ENCODE measurements around the gene CCN2.

Gene CCN2, protein sequence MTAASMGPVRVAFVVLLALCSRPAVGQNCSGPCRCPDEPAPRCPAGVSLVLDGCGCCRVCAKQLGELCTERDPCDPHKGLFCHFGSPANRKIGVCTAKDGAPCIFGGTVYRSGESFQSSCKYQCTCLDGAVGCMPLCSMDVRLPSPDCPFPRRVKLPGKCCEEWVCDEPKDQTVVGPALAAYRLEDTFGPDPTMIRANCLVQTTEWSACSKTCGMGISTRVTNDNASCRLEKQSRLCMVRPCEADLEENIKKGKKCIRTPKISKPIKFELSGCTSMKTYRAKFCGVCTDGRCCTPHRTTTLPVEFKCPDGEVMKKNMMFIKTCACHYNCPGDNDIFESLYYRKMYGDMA

DNA sequence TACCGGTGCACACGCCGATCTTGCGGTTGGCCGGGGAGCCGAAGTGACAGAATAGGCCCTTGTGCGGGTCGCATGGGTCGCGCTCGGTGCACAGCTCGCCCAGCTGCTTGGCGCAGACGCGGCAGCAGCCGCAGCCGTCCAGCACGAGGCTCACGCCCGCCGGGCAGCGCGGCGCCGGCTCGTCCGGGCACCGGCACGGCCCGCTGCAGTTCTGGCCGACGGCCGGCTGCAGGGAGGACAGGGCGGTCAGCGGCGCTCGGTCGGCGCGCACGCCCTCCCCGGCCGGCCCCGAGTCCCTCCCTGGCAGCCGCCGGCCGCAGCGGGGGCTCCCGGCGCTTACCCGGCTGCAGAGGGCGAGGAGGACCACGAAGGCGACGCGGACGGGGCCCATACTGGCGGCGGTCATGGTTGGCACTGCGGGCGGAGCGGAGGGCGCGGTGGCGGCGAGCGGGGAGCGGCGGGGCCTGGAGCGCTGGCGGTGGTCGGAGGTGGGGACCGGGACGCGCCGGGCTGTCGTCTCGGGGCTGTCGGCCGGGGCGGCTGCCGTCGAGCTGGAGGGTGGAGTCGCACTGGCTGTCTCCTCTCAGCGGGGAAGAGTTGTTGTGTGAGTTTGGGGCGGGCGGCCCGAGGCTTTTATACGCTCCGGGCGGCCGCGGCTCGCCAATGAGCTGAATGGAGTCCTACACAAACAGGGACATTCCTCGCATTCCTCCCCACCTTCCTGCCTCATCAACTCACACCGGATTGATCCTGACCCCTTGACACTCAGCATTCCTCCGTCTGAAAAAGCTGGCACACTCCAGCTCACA lies at the start of gene CCN2:
Gene CCN2 (minus strand): TSS at position 606 of the 809 bp plus-strand sequence. CDS start 200 bp downstream, at position 406.
- no peak for DNase-seq

DNA sequence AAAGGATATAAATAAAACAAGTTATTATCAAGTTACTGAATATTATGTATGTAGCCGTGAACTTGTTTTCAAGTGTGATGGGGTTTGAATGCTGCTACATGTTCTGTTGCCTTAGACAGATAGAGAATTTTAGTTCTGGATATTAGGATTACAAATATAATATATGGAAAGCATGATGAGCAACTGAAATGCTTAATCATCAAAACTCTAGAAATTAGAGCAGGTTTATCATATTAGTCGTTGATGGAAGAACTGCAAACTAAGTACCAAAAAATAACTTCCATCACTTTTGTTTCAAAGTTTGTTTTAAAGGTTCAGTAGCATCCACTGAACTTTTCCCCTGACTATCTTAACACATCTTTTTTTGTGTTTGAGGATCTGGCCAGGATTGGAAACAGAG lies 49.1 kb upstream of the CCN2 start:
- no peak for DNase-seq

DNA sequence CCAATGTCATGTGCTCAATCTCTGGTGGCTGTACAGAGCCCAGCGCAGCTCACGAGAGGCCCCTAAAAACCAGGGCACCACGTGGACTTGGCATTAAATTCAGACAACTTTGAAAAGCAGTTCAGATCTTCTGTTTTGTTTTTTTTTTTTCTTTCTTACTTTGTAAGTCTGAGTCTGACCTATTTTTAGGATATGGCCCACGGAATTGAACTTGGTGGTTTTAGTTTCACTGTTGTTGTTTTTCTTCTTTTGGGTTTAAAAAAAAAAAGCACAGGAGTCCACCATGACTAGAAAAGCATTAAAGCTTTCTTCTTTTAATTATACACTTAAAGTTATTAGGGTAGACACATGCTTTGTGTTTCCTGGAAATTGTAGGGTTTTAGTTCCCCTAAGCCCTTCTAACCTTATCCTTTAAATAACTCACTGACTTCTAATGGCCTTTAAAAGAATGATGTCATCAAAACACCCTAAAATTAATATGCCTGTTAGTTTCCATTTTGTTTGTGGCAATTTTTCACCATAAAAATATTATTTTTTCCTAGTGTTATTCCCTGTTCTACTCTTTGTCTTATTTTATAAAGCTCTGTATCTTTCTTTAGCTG lies 48.5 kb upstream of the CCN2 start:
- DNase-seq: no peak

DNA sequence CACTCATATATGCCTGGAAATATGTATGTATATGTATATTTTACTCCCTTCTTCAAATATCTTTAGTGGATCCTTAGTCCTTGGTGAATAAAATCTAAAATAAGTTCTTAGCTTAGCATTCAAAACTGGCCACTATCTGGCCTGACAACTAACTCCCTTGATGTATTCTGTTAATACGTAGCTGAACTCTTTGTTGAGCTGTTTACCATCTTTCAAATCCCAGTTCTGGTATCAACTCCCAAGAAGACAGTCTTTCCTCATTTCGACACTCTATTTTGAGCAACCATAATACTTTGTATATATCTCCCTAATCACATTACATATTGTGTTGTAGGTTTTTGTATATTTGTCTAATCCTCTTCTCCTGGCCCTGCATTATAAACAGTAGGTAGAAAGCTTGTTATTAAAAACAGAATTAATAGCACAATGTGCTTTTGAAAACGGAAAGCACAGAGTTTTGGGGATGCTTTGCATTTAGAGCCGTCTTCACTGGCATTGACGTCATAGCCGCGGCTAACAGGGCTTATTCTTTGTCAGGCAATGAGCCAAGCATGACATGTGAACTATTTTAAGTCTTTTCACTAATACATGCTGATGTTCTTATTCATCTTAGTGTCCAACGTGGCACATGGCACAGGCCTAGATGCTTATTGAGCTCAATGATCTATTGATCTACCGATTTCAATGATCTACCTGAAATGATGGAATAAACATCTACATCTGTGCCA lies 47.2 kb upstream of the CCN2 start:
- no peak for DNase-seq

DNA sequence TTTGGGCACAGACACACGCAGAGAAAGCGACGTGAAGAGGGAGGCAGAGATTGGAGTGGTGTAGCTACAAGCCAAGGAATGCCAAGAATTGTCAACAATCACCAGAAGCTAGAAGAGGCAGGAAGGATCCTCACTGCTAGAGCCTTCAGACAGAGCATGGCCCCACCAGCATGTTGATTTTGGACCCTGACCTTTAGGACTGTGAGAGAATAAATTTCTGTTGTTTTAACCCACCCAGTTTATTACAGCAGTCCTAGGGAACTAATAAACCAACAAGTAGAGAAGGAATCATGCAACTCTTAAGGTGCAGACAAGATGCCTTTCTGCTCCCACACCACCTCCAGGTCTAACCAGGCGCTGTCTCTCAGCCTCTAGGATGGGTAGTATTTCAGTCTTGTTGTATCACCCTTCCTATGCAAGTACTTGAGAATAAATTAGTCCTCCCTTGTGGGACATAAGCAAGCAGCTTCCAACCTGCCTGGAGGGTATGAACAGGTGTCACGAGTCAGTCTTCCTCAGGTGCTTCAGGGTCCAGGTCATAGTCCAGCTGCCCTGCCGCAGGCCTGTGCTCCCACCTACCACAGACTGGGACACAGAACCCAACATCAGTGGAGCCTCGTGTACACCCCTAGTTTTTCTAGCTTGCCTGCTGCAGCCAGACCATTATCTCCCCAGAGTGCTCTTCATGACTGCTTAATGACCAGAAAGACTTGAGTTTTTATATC lies 46.4 kb upstream of the CCN2 start:
- DNase-seq: no peak

DNA sequence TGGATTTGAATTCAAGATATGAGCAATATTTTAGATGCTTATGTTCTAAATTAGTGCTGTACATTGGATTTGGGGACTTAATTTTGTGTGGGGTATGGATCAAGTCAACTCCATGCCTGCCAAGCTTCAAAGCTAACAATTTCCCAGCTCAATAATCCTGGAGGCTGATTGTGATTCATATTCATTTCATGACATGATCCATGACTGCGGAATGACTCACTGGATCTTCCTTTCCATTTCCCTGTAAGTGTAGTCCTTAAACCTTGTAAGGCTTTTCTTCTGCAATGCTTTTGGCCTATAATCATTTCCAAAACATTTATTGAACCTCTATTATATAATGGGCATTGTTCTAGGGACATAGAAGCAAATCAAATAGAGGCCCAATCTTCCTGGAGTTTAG lies 44.7 kb upstream of the CCN2 start:
- DNase-seq: no peak

DNA sequence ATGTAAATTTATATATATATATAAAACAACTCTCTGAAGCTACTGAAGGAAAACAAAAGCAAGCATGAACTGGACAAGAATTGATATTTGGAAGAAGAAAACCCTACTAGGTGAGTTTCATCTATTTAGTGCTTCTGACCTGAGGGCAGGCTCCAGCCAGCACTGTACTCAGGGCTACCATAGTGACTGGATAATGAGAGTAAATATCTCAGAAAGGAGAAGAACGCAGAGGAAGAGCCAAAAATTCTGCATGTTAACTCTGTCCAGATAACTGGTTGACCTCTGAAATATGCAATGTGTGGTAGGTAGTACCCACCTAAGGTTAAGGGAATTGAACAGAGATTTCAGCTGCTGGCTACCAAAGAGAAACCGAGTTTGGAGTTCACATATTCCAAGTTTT lies 41.4 kb upstream of the CCN2 start:
- no peak for DNase-seq

DNA sequence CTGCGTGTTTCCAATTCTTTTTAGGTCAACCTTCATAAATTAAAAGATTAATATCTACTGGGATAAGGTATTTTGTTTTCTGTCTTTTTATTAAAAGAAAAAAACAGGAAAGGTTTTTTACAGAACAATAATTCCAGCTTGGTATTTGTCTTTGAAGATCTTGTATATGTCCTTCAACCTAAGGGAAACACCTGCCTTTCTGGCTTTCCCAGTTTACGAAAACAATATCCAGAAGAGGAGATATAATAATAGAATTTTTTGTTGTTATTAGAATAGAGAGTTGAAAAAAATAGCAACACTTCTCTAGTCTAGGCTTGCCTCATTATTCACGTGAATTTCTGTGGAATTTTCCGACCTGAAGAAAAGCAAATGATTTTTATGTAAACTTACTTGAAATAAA lies 37.9 kb upstream of the CCN2 start:
- DNase-seq: no peak

DNA sequence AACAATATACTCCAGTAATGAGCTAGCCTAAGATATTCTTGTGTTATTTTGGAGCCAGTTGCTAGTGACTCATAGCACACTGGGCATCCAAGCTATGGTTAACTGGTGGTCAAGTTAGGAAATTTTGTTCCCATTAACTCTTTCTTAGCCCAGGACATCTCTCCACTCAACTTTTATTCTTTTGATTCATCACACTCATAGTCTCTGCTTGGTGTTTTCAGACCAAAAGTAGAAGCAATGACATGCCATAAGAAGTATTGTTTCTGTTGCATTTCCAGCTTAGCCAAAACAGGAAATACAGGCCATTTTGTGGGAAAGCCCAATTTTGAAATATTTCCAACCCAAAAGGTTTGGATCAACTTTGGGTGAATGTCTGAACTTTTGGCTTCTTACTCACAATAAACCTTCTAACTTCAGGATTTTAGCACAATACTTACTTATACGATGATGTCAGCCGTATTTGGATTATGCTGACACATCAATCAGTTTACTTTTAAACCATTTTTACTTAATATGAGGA lies 31.6 kb upstream of the CCN2 start:
- no peak for DNase-seq

DNA sequence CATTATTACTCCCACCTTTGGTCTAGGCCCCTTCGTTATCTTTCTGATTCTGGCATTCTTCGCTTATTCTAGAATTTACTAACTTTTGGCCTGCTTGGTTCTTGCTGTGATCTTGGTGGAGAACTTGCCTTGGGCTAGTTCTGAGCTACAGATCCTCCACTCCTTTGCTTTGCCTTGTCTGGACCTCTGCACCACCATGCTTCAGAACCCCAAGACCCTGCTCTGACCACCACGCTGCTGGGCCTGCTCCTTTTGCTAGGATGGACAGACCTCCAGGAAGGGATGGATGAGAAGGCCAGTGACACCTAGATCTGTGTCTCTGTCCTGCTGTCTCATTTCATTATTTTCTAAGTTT lies 30.4 kb upstream of the CCN2 start:
- no peak for DNase-seq

DNA sequence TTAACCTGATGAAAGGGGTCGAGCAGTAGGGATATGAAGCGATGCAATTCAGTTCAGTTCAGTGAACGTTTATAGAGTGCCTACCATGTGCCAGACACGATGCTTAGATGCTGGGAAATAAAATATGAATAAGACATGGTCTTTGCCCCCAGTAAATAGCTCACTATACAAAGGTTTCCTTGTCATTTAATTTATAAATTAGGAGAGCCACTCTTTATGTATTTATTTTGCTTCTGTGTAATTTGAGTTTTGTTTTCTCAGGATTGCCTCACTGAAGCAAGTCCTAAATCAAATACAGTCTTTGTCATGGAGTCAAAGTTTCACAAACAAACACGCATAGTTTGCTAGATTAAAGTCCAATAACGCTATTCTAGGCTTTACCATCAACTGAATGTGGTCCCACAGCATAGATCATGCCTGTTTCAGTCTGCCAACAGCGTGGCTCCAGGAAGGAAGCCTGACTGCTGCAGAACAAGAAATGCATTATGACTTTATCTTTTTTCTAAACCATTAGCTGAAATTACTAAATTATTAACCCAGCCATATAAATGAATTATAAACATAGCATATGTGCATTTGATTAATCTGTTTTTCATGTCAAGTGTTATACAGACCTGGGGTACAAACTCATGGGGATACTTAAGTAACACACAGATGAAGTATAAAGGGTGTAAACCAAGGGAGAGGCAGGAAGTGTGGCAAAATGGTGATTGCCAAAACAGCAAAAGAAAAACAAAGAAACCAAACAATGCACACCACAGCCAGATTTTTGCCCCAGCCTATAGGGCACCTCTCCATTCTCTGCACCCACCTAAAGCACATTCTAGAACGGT lies 29.8 kb upstream of the CCN2 start:
- DNase-seq: no peak

DNA sequence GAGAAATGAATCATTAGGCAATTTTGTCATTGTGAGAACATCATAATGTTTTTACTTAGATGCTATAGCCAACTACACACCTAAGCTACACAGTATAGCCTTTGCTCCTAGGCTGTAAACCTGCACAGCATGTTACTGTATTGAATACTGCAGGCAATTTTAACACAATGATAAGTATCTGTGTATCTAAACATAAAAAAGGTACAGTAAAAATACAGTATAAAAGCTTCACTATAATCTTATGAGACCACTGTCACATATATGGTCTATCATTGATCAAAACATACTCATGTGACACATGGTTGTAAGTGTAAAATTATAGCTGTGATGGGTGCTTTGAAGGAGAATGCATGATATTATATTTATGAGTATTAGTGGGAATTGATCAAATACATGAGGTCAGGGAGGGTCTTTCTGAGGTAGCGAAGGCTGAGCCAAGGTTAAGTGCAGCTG lies 29.2 kb upstream of the CCN2 start:
- DNase-seq: no peak

DNA sequence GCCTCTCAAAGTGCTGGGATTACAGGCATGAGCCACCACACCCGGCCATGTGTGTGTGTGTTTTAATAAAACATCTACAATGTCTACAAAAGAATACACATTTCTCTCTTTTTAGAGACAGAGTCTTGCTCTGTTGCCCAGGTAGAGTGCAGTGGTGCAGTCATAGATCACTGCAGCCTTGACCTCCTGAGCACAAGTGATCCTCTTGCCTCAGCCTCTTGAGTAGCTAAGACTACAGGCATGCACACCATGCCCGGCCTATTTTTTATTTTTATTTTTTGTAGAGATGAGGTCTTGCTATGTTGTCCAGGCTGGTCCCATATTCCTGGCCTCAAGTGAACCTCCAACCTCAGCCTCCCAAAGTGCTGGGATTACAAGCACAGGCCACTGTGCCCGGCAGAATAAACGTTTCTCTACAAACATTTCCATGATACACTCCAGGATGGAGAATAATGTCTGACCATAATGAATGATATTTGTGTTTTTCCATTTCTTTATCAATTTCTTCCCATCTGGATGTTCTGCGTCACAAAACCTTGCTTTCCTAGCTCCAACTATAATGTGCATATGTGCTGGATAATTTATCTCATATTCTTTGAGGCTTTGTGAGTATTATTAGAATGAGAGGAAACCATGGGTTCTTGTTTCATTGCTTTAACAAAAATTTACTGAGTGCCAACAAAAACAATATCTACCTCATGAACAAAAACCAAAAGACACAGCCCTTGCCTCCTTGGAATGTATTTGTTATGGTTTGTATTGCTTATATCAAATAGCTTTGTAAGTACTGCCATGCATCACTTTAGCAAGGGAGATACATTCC lies 28.6 kb upstream of the CCN2 start:
- no peak for DNase-seq

DNA sequence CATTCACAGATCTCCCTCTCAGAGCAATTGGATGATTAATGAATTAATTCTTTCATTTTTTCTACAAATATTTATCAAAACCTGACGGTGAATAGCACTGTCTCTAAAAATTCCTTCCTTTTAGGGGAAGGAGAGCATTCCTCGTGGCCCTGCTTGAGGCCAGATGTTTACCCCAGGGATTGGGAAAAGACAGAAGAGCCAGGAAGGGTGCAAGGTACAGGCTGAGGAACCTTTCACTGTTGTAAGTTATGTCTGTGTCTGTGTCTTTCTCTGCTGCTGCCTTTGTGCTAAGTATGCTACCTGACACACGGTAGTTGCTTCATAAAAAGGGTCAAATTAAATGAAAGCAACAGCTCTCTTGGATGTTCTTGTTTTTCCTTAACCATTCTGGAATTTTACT lies 27.4 kb upstream of the CCN2 start:
- DNase-seq: no peak

DNA sequence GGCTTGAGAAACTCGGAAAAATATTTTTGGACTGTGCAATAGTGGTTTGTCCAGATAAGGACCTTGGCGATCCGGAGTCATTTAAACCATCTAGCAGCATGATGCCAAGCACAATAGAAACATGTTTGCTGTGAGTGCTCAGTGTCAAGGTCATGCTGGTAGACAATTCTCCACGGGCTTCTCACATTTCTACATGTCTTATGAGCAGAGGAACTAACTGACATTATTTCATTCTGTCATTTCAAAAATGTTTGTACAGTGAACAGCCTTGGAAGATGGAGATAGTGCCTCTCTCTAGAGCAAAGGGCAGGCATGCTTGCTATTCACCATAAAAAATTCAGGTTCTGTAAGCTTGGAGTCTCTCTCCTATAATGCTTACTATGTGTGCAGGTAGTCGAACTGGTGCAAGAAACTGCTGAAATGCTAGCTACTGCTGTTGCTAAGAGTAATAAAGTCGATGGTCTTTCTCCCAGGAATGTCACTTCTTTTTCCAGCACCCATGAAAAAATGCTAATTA lies 25.4 kb upstream of the CCN2 start:
- no peak for DNase-seq

DNA sequence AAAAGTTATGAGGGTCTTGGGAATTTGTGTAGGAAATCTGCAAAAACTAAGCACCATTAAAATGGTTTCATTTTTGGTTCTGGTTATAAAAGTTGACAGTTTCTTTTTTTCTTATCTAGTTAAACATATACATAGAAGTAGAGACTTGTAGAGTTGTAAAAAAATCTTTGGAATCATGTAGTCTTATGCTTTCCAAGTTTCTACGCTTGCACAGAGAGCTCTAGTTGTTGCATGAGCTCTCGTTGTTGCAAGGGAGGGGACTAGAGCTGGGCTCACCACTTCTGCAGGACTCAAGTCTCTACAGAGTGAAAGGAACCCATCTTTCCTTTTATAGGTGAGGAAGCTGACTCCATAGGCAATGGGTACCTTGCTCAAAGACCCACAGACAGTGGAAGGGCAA lies 21.6 kb upstream of the CCN2 start:
- no peak for DNase-seq

DNA sequence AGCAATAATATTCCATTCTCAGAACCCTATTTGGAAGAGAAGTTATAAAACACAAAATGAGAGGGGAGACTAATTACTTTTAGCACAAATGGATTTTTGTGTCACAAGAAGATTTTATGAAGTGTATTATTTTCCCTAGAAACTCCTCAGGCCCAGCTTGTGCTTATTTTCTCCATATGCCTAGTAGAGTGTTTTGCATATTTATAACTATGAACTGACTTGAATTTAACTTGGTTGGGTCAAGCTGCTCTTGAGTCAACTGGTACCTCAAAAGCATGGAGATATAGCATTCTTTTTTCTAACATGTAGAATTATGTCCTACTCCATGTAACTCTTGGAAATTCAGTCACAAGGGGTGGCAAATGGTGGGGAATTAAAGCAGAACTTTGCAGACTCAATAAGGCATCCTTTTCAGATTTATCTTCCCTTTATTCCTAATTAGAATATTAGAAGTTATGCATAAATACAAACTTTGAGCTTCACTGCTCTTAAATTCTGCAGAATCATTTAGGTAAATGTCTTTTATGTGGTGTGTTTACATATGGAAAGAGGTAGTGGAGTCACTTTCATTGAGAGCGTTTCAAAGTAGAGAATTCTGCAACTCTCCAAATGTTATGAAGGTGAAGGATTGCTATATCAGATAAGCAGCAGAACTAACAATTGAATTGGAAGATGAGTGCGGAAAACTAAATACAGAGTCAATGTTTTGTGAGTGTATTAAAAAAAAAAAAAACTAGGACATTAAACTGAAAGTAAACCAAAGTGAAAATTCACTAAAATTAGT lies 19.1 kb upstream of the CCN2 start:
- DNase-seq: no peak

DNA sequence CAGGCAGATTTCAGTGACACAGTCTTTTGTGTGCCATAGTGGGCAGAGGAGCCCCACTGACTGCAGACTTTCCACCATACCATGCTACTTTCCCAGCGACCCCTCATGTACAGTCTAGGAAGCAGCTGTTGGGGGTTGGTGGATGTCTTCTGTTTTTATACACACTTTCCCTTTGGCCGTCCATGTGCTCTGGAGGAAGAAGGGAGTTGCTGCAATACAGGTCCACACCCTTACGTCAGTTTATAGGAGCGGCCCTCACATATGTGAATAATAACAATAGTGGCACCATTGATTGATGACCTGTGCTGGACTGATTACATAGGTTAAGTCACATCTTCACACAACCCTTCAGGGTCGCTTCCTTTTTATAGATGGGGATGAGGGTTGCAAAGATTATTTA lies 17.5 kb upstream of the CCN2 start:
- no peak for DNase-seq

DNA sequence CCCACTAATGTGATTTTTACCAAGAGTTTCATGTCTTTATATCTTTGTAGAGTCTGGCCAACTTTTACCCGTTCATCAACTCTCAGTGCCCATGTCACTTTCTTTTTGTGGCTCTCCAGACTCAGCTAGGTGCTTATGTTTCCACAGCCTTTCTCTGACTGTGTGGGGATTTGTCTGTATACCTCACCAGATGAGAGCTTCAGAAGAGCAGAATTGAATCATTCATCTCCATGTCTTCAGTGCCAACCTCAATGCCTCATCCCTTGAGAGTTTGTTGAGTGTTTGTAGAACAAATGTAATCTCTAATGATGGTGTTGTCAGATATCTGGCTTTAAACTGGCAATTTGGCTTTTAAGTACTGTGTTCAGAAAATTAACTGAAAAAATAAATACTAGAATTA lies 16.8 kb upstream of the CCN2 start:
- DNase-seq: no peak
